ENCODE measurements around the gene CBLC.

DNA sequence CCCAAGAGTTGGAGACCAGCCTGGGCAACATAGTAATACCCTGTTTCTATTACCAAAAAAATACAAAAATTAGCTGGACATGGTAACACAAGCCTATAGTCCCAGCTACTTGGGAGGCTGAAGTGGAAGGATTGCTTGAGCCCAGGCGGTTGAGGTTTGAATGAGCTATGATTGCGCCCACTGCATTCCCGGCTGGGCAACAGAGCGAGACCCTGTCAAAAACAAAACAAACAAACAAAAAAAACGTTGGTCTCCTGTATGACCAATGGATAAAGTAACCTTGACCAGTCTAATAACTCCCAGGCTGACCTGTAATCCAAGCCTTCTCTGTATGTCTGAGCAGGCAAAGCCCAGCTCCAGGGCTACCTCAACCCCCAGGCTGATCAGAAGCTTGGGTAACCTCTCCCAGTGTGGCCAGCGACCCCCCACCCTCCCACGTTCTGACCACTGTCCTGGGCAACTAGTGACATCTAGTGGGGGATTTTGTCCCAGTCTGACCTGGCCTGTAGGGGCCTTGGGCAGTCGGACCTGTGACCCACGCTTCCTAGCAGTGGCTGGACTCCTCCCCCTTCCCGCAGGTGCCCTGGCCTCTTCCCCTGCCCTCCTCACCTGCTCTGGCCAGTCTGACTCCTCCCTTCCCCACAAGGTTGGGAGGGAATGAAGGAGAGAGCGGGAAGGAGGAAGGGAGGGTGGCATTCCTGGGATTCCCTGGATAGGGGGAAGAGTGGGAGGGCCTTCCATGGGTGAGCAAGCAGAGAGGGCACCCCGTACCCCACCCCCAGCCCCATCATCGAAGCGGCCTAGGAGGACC is 30.2 kb downstream of the CBLC start:
- TF ChIP-seq, protein P1, sequence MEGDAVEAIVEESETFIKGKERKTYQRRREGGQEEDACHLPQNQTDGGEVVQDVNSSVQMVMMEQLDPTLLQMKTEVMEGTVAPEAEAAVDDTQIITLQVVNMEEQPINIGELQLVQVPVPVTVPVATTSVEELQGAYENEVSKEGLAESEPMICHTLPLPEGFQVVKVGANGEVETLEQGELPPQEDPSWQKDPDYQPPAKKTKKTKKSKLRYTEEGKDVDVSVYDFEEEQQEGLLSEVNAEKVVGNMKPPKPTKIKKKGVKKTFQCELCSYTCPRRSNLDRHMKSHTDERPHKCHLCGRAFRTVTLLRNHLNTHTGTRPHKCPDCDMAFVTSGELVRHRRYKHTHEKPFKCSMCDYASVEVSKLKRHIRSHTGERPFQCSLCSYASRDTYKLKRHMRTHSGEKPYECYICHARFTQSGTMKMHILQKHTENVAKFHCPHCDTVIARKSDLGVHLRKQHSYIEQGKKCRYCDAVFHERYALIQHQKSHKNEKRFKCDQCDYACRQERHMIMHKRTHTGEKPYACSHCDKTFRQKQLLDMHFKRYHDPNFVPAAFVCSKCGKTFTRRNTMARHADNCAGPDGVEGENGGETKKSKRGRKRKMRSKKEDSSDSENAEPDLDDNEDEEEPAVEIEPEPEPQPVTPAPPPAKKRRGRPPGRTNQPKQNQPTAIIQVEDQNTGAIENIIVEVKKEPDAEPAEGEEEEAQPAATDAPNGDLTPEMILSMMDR (IDR thresholded peaks at IDR 0.05) = peak in 2 of 4 experiments; percentile 38 to 62
- TF ChIP-seq POLR2A (IDR thresholded peaks at IDR 0.05) = no peak
